A673 (cell line): ENCODE data around the gene TSHZ2.

Experiments used
- CTCF ChIP-seq: fragments of 300-800, 200-600 bp; sonication (generic); conservative IDR thresholded peaks from 2 replicates; pipeline ENCODE4 v1.5.1; 2017; ENCODE audit warnings: low read depth, mild to moderate bottlenecking, antibody characterized with exemption, low read length, moderate library complexity, mixed read lengths
- EZH2 ChIP-seq: fragments of 200-600 bp; sonication (generic); IDR thresholded peaks from 2 replicates; pipeline ENCODE4 v1.6.1; 2017; ENCODE audit warnings: borderline replicate concordance, low read depth, mild to moderate bottlenecking, mixed read lengths, antibody characterized with exemption, low read length; ENCODE audit not compliant: poor library complexity, severe bottlenecking

DNA sequence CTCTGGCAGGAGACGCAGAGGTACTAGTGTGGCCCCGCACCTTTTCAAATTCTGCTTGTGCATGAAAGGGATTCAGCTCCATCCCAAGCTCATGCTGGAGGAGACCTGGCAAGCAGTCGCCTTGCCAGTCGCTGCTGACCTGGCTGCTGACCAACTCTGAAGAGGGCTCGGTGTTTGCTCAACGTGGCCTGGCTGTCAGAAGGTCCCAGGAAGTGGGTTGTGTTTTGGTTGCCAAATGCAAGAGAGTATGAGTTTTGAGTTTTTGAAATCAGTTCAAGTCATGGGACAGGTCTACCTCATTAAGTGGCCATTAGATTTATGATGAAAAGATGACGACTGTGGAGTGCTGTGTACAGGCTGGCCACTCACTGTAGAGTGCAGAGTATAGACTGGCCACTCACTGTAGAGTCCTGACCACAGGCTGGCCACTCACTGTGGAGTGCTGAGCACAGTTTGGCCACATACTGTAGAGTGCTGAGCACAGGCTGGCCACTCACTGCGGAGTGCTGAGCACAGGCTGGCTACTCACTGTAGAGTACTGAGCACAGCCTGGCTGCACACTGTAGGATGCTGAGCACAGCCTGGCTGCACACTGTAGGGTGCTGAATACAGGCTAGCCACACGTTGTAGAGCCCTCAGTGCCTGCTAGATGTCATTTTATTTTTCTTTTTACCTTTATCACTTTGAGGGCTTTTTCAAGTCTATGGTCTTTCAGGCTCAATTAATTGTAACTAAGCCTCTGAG, 427.6 kb downstream of the TSHZ2 start:
- no peak for TF ChIP-seq CTCF
- TF ChIP-seq EZH2 = no peak
